GM03348 (cell line): ENCODE measurements around the gene SORBS1.
A peak's percentile ranks its signal among the peaks of the same experiment; 100 is the strongest.

Source experiments
- DNase-seq: peaks from one replicate; pipeline ENCODE4 v3.0.0; 2012; ENCODE audit warnings: low spot score

SORBS1 gene

DNA sequence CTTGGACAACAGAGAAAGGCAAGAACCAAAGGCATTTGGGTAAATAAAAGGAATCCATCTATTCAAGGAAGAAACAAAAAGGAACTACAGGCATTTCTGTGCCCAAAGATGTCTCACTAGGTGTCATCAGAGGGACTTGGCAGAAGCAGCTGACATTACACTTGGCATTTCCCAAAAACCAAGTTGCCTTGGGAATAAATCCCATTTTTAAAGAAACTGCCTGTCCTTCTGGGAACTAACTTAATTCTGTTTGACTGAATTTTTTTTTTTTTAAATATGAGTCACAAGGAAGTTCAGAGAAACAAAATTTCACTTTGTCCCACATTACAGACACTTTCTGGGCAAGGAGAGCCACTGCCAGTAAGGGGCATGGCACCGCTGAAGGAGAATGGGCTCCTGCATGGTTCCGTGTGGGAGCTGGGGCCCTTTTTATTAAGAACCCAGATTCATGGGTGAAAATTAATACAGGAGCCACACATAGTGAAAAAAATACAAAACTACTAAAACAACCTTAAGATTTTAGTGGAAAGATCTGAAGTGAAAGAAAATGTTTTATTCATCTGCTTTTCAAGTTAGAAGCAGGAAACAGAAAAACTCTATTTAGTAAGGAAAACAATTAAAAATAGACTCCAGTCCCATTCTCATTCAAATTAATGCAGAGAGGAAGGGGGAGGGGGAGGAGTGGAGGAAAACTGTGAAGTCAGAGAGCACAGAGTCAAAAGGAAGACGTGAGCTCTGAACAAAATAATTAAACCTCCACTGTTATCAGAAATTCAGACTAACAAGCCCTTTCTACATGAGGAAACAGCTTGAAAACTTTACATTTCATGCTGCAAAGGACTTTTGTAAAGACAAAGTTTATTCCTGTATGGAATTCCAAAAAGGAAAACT is 151.9 kb downstream of the SORBS1 start:
- DNase-seq: no peak

GRCh38 chr10:95408148-95408960 is 152.8 kb downstream of the SORBS1 start:
- DNase-seq: peak; percentile 33

- DNase-seq: no peak
Measured at GRCh38 chr10:95407546-95407945, 153.6 kb downstream of the SORBS1 start.

- no peak for DNase-seq
Measured at GRCh38 chr10:95406651-95407280, 154.4 kb downstream of the SORBS1 start.

DNA sequence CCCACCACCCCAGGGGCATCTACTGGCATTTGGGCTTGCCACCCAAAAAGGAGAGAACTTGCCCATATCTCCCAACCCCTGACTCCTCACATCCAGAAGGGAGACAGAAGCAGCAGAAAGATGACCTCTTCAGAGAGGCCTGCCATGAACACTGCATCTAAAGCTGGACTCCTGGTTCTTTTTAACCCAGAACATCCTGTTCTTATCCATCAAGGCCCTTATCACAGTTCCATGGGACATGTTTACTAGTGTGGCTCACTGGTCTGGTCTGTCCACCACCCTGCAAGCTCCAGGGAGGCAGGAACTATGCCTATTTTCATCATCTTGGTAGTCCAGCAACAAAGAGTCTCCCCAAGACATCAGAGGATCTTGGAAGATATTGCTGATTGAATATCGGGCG is 155.5 kb downstream of the SORBS1 start:
- DNase-seq: no peak

DNA sequence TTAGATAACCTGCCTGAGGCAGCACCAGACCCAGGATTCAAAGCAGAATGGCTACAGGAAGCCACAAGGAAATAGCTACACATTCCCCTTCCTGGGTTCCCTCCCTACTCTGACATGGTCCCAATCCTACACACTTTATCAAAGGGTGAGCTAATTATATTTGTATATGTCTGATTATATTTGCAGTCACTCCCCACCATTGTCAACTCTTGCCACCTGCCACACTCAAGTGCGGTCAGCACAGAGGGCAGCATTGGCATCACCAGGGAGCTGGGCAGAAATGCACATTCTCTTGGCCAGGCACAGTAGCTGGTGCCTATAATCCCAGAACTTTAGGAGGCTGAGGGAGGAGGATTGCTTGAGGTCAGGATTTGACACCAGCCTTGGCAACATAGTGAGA is 156.3 kb downstream of the SORBS1 start:
- DNase-seq: no peak

- no peak for DNase-seq
Measured at GRCh38 chr10:95404462-95404858, 156.7 kb downstream of the SORBS1 start.

- DNase-seq: no peak
Measured at GRCh38 chr10:95403700-95404461, 157.3 kb downstream of the SORBS1 start.

DNA sequence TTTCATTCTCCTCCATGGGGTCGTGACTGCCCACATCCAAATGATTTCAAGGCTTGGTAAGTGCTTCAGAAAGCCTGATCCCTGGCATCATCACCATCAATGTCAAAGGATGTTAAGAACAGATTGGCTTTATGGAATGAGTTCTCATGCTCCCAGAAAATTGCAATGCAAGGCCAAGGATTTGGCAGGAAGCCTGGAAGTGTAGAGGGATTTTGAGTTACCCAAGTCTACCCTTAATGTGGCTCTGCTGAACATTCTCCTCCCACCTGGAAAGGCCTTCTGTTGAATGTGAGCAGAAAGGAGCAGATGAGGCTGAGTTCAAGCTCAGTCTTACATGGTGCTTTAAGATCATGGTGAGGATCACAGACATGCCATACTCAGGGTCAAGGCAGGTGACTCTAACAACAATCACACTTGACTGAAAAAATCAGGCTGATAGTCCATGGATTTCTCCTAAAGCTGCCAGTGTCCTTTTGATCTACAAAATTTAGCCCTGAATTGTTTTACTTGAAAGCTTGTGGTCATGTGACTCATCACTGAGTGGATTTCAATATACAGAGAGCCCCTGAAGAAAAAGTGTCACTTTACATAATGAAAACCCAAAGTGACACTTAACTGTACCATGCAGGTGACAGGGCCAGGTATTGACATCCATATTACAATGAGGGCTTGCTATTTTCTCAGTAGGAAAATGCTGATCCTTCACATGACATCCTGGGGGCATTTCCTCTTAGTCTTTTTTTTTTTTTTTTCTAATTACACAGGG is 159.3 kb downstream of the SORBS1 start:
- no peak for DNase-seq

- DNase-seq: no peak
Measured at GRCh38 chr10:95400787-95401186, 160.4 kb downstream of the SORBS1 start.

GRCh38 chr10:95399183-95399582 is 162.0 kb downstream of the SORBS1 start:
- DNase-seq: no peak

DNA sequence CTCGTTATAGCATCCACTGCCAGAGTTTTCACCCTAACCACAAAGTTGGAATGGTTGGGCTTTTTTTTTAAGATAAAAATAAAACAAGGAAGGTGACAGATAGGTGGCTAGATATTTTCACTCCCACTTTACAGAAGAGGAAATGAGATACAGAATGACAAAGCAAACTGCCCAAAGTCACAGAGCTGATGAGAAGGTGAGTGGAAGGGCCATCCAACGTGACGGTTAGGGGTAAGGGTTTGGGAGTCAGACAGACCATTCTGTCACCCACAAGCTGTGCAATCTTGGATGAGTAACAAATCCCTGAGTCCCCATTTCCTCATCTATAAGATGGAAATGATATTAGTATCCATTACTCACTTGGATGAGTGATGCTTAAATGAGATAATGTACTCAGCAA is 163.4 kb downstream of the SORBS1 start:
- no peak for DNase-seq

- no peak for DNase-seq
Measured at GRCh38 chr10:95395947-95396449, 165.2 kb downstream of the SORBS1 start.

DNA sequence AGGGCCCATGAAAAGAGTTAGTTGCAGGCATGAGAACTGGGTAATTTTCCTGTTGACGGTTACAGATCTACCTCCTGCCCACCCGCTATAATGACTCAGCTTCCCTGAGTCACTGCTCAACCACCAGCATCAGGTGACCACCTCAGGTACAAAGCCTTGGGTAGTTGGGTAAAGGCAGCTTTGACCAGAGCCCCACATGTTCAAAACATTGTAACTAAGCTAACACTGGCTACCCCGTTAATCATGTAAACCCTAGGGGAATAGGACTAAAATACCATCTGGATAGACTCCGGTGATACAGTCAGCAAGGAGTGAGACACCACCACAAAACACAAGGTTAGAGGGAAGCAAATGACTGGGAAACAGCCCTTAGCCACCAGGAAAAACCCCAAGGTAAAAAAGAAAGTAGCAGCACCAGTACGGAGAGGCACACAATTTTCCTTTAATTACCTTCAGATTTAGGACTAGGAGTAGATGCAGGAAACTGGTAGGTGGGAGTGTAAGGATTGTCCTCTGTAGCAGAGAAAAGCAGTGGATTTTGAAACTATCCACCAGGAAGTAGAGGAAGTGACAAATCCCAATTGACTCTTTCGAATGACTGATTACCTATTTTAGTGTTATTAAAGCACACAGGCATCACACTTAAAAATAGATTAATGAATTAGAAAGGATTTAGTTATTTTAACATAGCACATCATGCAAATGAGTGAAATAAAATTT is 166.8 kb downstream of the SORBS1 start:
- no peak for DNase-seq

- DNase-seq: no peak
Measured at GRCh38 chr10:95392681-95393164, 168.4 kb downstream of the SORBS1 start.

DNA sequence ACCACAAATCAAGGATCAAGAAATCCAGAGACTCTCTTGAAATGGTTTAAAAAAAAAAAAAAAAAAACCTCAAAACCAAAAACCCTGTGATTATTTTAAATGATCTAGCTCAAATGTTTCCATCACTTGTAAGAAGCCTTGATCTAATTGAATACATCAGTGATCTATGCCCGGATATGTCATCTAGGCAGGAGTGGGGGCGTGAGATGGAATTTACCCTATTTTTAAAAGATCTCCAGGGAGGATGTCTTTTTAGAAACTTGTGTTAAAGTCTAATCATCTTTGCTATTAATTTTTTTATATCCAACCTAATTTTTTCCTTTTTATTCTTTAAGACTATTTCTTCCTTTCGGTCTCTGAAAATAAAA is 169.0 kb downstream of the SORBS1 start:
- DNase-seq: no peak

- DNase-seq: peak; percentile 68
Measured at GRCh38 chr10:95391581-95392216, 169.5 kb downstream of the SORBS1 start.

GRCh38 chr10:95391164-95391563 is 170.0 kb downstream of the SORBS1 start:
- no peak for DNase-seq

DNA sequence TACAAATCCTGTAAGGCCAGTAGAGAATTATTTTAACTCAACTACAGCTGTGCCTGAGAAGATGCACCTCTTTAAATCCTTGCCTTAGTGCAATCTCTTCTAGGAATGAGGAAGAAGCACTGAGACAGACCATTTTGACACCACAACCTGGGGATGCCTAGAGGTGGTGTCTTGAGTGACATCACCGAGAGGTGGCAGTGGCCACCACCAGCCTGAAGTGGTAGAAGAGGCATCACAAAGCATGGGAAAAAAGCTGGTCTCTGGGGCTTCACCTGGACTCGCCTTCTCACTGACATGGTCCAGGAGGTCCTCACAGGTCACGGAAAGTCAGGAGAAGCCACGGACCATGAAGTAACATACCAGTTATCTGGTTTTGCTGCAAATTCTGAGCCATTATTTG is 171.2 kb downstream of the SORBS1 start:
- no peak for DNase-seq

GRCh38 chr10:95389176-95389575 is 172.0 kb downstream of the SORBS1 start:
- DNase-seq: no peak
